Measurements from ENCODE around the gene CIBAR2. TPM values are rescaled to one million over a fixed set of nuclear protein-coding genes. Genes with fewer than 3 reads are reported as not detected.

CIBAR2 gene
- total RNA-seq (2013; cell fraction: nucleolus; rRNA removed), result not detected in 2 replicates
- total RNA-seq (2014; rRNA removed) (0.27 TPM in 1 of 2 replicates, not detected in the other), total RNA-seq (2014; rRNA removed; fragmentation: Illumina TruSeq; extraction: Trizol) (not detected in 2 replicates), total RNA-seq (2021) (not detected in 2 replicates), polyA plus RNA-seq (2011; rRNA removed) (not detected in 2 replicates), polyA plus RNA-seq (2014; fragmentation: Illumina TruSeq; extraction: Trizol) (0.16 TPM in 1 of 2 replicates, not detected in the other), polyA plus RNA-seq (2014; fragmentation: Nextera tagmentation; extraction: Ambion mirVana) (under 1 TPM; 0.05 to 0.07 TPM), polyA plus RNA-seq (2014; rRNA removed) (0.19 TPM in 1 of 2 replicates, not detected in the other), polyA plus RNA-seq (2016; fragmentation: Nextera tagmentation; extraction: Ambion mirVana) (not detected), polyA minus RNA-seq (2011; rRNA and poly(A)+ RNA removed) (not detected in 2 replicates), Bru-seq, nascent RNA (not detected), BruChase-seq, experiment 1, labeled RNA remaining after a 6-hour chase (not detected), BruChase-seq, experiment 2, labeled RNA remaining after a 2-hour chase (not detected)
- polyA plus RNA-seq (2011; ENCODE audit: low read depth), result not detected
- polyA plus RNA-seq (2011; cell fraction: cytosol; rRNA removed), result not detected in 2 replicates
- 0.07 TPM in 1 of 2 replicates, not detected in the other for polyA plus RNA-seq (2011; cell fraction: nucleus; rRNA removed)
- 0.44 and 0.88 TPM in 2 replicates for polyA plus RNA-seq (2012)
- not detected in 2 replicates for polyA minus RNA-seq (2011; cell fraction: cytosol; rRNA and poly(A)+ RNA removed)
- not detected in 2 replicates for polyA minus RNA-seq (2011; cell fraction: nucleus; rRNA and poly(A)+ RNA removed)
- long read RNA-seq, experiment 1, result 0 reads
- long read RNA-seq, experiment 2, result 0 reads

DNA sequence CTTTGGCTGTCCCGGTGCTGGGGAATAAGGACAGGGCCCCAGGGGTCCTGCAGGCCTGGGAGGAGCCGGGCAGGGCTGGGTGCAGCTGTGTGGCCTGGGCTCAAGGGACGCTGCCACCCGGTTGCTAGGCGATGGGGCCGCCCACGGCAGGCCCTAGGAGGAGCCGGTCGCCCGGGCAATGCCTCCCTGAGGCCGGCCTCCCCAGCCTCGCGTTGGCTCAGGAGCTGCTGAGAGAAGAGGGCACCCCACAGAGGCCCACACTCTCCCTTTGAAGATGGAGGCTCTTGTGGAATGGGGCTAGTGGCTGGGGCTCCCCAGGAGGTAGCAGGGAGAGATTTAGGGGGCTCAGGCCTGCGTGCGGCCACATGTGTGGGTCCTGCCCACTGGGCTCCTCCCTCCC is at the start of gene CIBAR2:
TSS of gene CIBAR2 (minus strand) at position 109 of the 400 bp plus-strand sequence. CDS start 120 bp downstream, outside the sequence.
- H4K20me1 ChIP-seq (ENCODE audit: control insufficient read depth, insufficient read depth), result no peaks in the 10 kb centered on the region
- no TSS peak for BruUV-seq (replicated peaks)
- TF ChIP-seq RAD51 (IDR thresholded peaks at IDR 0.05) (no peak), MYC (IDR thresholded peaks at IDR 0.05; ENCODE audit: insufficient read depth, insufficient read length, insufficient replicate concordance, low read length, severe bottlenecking) (no peak), PML (IDR thresholded peaks at IDR 0.05; ENCODE audit: low read length) (no peak), TCF3 (IDR thresholded peaks at IDR 0.05; ENCODE audit: borderline replicate concordance, insufficient read depth, low read depth, low read length) (no peak), SIN3A (IDR thresholded peaks at IDR 0.05; ENCODE audit: low read depth, low read length) (no peak), LARP7 (IDR thresholded peaks at IDR 0.05) (no peak), CHD2 (IDR thresholded peaks at IDR 0.05; ENCODE audit: borderline replicate concordance, low read depth, low read length) (no peak), YY1 (IDR thresholded peaks at IDR 0.05; ENCODE audit: low read depth, low read length) (no peak), SMAD5 (IDR thresholded peaks at IDR 0.05; ENCODE audit: low read depth) (no peak), HCFC1 (IDR thresholded peaks at IDR 0.05; ENCODE audit: low read length) (no peak)
- TF ChIP-seq, protein P1, sequence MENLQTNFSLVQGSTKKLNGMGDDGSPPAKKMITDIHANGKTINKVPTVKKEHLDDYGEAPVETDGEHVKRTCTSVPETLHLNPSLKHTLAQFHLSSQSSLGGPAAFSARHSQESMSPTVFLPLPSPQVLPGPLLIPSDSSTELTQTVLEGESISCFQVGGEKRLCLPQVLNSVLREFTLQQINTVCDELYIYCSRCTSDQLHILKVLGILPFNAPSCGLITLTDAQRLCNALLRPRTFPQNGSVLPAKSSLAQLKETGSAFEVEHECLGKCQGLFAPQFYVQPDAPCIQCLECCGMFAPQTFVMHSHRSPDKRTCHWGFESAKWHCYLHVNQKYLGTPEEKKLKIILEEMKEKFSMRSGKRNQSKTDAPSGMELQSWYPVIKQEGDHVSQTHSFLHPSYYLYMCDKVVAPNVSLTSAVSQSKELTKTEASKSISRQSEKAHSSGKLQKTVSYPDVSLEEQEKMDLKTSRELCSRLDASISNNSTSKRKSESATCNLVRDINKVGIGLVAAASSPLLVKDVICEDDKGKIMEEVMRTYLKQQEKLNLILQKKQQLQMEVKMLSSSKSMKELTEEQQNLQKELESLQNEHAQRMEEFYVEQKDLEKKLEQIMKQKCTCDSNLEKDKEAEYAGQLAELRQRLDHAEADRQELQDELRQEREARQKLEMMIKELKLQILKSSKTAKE (IDR thresholded peaks at IDR 0.05; ENCODE audit: low read depth, poor library complexity, severe bottlenecking), result no peak
- TF ChIP-seq, protein P2, sequence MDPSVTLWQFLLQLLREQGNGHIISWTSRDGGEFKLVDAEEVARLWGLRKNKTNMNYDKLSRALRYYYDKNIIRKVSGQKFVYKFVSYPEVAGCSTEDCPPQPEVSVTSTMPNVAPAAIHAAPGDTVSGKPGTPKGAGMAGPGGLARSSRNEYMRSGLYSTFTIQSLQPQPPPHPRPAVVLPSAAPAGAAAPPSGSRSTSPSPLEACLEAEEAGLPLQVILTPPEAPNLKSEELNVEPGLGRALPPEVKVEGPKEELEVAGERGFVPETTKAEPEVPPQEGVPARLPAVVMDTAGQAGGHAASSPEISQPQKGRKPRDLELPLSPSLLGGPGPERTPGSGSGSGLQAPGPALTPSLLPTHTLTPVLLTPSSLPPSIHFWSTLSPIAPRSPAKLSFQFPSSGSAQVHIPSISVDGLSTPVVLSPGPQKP (IDR thresholded peaks at IDR 0.05; ENCODE audit: low read depth, low read length), result no peak
- H3K4me3 ChIP-seq, result no peak within 1 kb of the TSS
- POLR2A ChIA-PET, result no interaction called here
- in situ Hi-C loops (cut with MboI), result no loop called here
- H3K27me3 ChIP-seq (replicated peaks in 1 of 2; ENCODE audit: control insufficient read depth in 2 of 2, insufficient read depth in 2 of 2, low read length in 1 of 2), result no peaks in the 10 kb centered on the region
- DNase-seq (ENCODE audit: low read depth, low spot score), result no peak
- ATAC-seq, result peak; percentile 53
- SMC1A ChIA-PET (ENCODE audit: uncharacterized antibody, unreplicated experiment), result interaction anchor here (1.2 kb wide), 1 partner anchor 133 kb away, joined by 3 read pairs; no protein-coding TSS in a partner anchor
- CTCF ChIA-PET, result interaction anchor here (1.0 to 4.2 kb wide), 7 partner anchors 8 to 317 kb away, joined by 3 to 26 read pairs (median 7); no protein-coding TSS in a partner anchor
- RAD21 ChIA-PET (ENCODE audit: unreplicated experiment), result interaction anchor here (0.6 to 1.5 kb wide), 3 partner anchors 62 to 359 kb away, joined by 3 read pairs; no protein-coding TSS in a partner anchor
- intact Hi-C loops (cut with micrococcal nuclease; ENCODE audit: unreplicated experiment), result loop anchor here (10.0 kb wide), 2 partner anchors 162 to 222 kb away; no protein-coding TSS in a partner anchor
- peaks cover 2% of the 10 kb centered on the region; the same call in 1 of the 2 replicates for H3K4me1 ChIP-seq (ENCODE audit: control insufficient read depth, insufficient read depth, low read length)
- no peaks in the 10 kb centered on the region for H3K9me3 ChIP-seq (replicated peaks; ENCODE audit: control insufficient read depth, insufficient read depth, low read length)
- no peak within 1 kb of the TSS for H3K27ac ChIP-seq (ENCODE audit: control insufficient read depth, insufficient read depth)
- FAIRE-seq, result no peak
- WGBS (ENCODE audit: insufficient coverage, insufficient replicate concordance, low lambda C conversion rate, missing lambda C conversion rate), result 22% methylated on average over 12 of the region's 15 CpGs
- H2AFZ ChIP-seq (ENCODE audit: control insufficient read depth, low read depth, low read length), result no peak within 1 kb of the TSS
- no peaks in the 10 kb centered on the region for H3K36me3 ChIP-seq (ENCODE audit: control insufficient read depth in 2 of 2, insufficient read depth in 2 of 2, low read length in 1 of 2)
- no peak within 1 kb of the TSS for H3K9ac ChIP-seq (ENCODE audit: control insufficient read depth, insufficient read depth, low read length)
- H3K4me2 ChIP-seq (ENCODE audit: control insufficient read depth, insufficient read depth), result no peak within 1 kb of the TSS
- H3K79me2 ChIP-seq (ENCODE audit: control insufficient read depth, insufficient read depth, low read length), result no peaks in the 10 kb centered on the region
